Activated T-cell treated with anti-CD3 and anti-CD28 coated beads for 1 hour (primary cell): ENCODE measurements around the gene KCNAB2.
"Not testable (repeated sequence)": the region's sequence is repeated elsewhere in the genome, so short reads cannot be mapped to it uniquely, and the experiment has no call there.

Source experiments
- DNase-seq: peaks from one replicate; pipeline ENCODE4 v3.0.0-alpha.2; 2020; ENCODE audit warnings: low read depth

The KCNAB2 gene

GRCh38 chr1:6056572-6056948 lies 10.9 kb downstream of the KCNAB2 start:
- DNase-seq: no peak

GRCh38 chr1:6057170-6057845 lies 11.6 kb downstream of the KCNAB2 start:
- DNase-seq: no peak

DNA sequence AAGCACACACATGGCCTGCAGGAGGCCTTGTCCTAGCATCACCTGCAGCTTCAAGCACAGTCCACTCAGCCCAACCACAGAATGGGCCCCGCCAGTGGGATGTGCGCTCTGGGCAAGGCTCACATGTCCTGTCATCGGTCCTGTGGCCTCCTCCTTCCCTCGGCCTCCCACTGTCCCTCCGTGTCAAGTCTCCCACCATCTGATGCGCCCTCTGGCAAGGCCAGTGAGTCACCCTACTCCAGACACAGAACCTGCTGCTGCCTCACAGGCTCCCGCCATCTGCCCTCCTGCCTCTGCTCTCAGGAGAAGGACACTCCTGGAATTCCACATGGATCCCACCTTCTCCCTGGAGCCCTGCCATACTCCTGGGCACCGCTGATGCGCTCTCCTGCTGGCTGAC lies 14.2 kb downstream of the KCNAB2 start:
- DNase-seq: no peak

DNA sequence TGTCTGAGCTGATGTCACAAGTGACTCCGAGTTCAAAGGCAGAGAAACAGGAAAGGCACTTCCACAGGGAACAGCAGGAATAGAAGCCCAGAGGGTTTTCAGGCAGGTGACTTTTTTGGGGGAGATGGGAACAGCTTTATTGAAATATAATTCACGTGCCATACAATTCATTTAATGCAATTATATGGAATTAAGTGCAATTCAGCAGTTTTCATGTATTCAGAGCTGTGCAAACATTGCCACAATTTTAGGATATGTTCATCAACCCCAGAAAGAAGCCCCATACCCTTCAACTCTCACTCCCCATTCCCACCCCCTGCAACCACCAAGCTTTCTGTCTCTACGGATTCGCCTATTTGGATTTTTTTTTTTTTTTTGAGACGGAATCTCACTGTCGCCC lies 17.0 kb downstream of the KCNAB2 start:
- no peak for DNase-seq

DNA sequence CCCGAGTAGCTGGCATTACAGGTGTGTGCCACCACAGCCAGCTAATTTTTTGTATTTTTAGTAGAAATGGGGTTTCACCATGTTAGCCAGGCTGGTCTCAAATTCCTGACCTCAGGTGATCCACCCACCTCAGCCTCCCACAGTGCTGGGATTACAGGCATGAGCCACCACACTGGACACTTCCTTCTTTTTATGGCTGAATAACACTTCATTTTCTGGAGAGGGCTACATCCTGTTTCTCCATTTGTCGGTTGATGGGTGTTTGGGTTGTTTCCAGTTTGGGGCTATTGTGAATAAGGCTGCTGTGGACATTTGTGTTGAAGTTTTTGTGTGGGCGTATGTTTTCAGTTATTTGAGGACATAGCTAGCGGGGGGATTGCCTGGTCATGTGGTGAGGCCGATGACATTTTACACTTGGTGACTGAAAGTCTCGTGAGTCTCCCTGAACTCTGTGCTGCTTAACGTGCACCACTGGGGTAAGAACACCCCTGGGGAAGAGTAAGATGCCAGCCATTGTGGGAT lies 17.9 kb downstream of the KCNAB2 start:
- DNase-seq: not testable (repeated sequence)

DNA sequence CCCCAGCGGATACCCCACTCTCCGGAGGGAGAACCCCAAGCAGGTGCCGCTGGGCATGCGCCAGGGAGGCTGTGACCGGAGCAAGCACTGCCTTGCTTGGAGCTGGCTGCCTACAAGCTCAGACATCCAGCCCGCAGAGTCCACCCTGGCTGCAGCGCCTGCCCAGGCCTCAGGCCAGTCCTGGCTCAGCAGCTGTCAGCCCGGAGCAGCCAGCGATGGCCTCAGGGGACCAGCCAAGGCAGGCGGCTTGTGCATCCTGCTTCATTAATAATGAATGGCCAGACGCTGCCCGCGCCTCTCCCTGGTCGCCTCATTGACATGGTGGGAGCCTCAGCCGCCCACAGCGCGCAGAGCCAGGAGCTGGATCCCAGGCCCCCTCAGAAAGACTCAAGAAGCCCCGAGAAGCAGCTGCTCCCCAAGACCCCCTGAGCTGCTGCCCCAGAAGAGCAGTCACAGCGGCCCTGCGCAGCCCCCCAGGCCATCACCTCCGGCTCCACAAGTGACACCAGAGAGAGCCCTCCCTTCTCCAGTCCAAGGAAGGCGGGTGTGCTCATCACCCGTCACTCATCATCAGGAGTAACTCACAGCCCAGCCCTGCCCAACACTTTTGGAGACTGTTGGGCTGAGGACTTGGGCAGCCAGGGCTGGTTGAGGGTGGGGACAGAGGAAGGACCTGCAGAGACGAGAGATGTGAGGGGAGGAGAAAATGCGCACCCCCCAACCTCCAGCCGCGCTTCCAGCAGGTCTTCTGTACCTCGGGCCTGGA lies 19.6 kb downstream of the KCNAB2 start:
- no peak for DNase-seq

DNA sequence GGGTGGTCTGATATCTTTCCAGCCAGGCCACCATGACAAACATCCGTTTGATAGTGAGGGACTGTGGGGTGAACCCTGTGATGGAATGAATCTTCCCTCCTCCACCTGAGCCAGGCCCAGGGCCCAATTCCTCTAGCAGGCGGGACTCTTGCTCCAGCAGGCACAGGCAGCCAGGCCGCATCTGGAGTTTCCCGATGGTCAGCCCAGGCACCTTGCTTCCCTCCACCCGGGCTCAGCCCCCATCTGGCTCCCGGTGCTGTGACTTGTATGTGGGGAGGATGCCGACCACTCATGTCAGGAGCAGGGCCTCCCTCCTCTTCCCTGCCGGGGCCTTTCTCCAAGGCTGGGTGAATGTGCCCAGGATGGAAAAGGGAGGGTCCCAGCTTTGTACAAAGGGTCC lies 21.0 kb downstream of the KCNAB2 start:
- no peak for DNase-seq

GRCh38 chr1:6068073-6068472 lies 22.4 kb downstream of the KCNAB2 start:
- DNase-seq: no peak

DNA sequence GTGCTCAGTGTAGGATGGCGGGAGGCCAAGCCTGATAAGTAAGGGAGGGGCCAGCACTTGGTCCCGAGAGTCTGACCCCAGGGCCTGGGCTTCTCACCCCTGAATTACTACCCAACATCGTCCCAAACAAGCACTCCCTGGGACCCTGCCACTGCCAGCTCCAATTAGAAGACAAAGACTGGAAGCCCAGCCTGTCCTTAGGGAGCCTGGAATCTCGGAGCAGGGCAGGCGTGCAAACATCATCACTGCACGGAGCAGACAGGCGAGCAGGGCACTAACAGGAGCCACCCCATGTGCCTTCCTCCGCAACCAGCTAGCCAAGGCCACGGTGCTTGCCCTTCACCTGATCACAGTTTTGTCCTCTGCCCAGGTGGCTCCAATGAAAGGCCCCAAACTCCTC lies 23.2 kb downstream of the KCNAB2 start:
- DNase-seq: no peak

- DNase-seq: no peak
These were observed 23.9 kb downstream of the KCNAB2 start for GRCh38 chr1:6069573-6069972.

GRCh38 chr1:6070450-6070974 lies 24.8 kb downstream of the KCNAB2 start:
- DNase-seq: no peak

DNA sequence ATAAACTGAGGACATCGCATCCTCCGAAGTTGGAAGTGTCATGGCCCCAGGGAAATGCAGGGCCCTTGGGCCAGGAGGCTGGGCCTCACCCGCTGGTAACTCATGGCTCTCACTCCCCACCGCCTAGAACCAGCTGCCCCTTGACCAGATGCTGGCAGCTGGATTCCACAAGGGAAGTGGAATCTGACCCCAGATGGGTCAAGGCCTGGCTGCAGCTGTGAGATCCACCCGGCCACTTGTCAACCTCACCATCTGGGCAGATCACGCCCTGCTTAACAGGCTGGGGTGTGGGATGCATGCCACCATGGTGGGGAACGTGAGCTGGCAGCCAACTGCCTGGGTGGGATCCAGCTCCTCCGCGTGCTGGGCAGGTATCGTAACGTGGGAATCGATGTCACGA lies 25.5 kb downstream of the KCNAB2 start:
- DNase-seq: no peak

DNA sequence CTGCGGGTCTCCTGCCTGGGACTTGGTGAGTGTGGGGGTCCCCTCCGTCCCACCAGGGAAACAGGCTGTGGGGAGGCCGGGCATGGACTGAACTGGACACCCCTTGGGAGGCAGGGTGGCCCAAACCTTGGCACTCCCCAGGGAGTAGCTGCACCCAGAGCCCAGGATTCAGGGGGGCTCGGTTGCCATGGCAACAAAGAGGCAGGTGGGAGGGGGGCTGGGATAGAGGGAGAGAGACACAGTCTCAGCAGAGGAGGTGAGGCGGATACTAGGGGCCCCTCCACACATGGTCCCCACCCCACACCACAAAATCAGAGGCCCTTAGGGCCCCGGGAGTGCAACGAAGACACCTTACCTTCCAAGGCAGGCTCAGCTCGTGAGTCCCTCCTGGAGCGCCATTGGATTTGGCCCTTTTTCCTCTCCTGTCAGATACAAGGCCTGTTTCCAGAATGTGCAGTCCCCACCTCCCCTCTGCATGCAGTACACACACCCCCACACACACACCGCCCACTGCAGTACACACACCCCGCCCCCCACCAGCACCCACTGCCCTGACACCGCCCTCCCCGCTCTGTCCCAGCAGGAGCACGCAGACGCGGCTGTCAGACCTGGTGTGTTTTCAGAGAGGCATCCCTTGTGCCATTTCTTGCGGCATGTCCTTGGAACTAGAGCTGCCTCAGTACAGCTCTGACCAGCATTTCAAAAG lies 27.2 kb downstream of the KCNAB2 start:
- no peak for DNase-seq

DNA sequence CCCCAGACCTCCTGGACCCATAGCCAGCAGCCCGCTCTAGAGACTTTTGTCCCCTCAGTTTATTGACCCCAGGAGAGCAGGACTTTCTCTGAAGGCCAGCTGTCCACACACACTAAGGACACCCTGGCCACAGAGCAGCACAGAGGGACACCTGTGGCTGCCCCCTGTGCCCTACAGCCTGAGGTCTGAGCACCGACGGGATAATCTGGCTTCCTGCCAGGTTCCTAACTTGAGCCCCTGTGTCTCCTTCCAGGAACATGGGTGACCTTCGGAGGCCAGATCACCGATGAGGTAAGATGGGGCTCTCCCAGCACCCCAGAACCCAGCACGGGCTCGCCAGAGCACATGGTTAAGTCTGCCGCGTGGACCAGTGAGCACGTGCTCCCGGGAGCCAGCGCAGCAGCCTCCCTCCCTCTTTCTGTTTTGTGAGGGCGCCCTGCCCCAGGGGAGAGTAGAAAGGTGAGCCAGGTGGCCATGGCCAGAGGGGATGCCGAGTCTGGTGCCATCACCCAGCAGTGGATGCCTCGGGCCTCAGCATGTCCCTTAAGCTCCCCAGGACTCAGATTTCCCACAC lies 27.9 kb downstream of the KCNAB2 start:
- DNase-seq: no peak

DNA sequence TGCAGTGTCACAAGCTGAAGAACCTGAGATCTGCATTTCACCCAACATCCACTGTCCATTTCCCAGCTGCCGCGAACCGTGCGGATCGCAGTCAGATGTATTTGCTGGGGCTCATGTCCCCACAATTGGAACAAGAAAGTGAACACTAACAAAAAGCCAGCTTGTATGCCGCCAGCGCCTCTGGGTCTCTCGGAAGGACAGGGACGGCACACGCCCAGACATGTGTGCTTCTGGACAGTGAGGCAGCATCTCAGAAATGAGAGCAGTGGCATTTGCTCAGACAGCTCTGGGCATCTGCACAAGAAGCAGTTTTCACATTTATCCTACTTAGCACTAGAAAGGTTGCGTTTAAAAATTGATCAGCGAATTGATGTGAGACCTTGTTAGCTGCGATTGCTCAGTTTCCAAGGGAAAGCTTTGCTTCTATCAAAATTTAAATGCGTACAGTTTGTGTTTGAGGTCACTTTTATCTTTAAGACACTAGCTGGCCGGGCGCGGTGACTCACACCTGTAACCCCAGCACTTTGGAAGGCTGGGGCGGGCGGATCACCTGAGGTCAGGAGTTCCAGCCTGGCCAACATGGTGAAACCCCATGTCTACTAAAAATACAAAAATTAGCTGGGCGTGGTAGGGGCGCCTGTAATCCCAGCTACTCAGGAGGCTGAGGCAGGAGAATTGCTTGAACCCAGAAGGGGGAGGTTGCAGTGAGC lies 28.7 kb downstream of the KCNAB2 start:
- no peak for DNase-seq

DNA sequence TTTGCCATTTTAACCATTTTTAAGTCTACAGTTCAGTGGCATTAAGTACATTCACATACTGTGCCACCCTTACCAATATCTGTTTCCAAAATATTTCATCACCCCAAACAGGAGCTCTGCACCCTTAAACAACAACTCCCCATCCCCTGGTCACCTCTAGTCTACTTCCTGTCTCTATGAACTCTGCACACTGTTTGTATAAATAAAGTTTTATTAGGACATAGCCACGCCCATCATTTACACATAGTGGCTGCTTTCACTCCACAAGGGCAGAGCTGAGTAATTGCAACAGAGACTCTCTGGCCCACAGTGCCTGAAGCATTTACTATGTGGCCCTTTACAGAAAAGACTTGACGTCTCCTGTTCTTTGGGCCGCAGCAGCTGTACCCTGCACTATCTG lies 30.1 kb downstream of the KCNAB2 start:
- DNase-seq: no peak

GRCh38 chr1:6077061-6077460 lies 31.4 kb downstream of the KCNAB2 start:
- not testable (repeated sequence) for DNase-seq

- no peak for DNase-seq
These were observed 31.8 kb downstream of the KCNAB2 start for GRCh38 chr1:6077506-6077905.

- DNase-seq: no peak
These were observed 32.2 kb downstream of the KCNAB2 start for GRCh38 chr1:6077919-6078318.

DNA sequence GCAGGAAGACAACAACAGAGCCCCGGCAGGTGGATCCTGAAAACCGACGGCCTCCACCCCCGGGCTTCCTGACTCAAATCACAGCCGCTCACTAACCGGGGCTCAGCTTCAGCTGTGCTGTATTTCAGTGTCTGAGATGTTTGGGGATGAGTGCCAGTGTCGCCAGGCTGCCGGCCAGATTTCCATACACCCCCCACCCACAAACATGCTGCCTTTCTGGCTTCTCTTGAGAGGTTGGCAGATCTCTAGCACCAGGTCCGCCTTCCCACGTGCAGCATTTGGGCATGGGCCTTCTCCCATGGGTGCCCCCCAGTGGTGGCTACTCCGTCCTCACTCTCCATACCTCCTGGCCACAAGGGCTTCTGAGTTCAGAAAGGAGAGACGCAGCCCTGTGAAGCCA lies 34.8 kb downstream of the KCNAB2 start:
- DNase-seq: no peak

- no peak for DNase-seq
These were observed 36.2 kb downstream of the KCNAB2 start for GRCh38 chr1:6081901-6082300.
